NT2/D1 (cell line): ENCODE results near the gene FHOD3.

ENCODE experiments used
- DNase-seq: peaks from one replicate; pipeline ENCODE4 v3.0.0-alpha.2; 2011; ENCODE audit warnings: low read depth, low spot score
- H3K27me3 ChIP-seq: 2 replicates; pipeline ENCODE4 v1.6.0; 2011; ENCODE audit warnings: mild to moderate bottlenecking; ENCODE audit not compliant: insufficient read length, insufficient read depth
- H3K36me3 ChIP-seq: 2 replicates; pipeline ENCODE4 v1.6.1; 2011; ENCODE audit warnings: mild to moderate bottlenecking, low read length, mixed read lengths; ENCODE audit not compliant: insufficient read depth, insufficient read length
- H3K4me1 ChIP-seq: 2 replicates; pipeline ENCODE4 v1.5.1; 2011; ENCODE audit not compliant: insufficient read depth, insufficient read length
- H3K4me3 ChIP-seq: 2 replicates; pipeline ENCODE4 v1.5.1; 2011; ENCODE audit warnings: low read depth; ENCODE audit not compliant: insufficient read length
- H3K9ac ChIP-seq: 2 replicates; pipeline ENCODE4 v1.6.0; 2011; ENCODE audit warnings: low read depth; ENCODE audit not compliant: insufficient read length
- H3K9me3 ChIP-seq: 2 replicates; pipeline ENCODE4 v1.5.1; 2011; ENCODE audit warnings: mild to moderate bottlenecking, low read length; ENCODE audit not compliant: insufficient read depth
- SUZ12 ChIP-seq: IDR thresholded peaks from 2 replicates; pipeline ENCODE4 v1.6.1; 2011; ENCODE audit not compliant: insufficient read length, insufficient read depth; ENCODE audit errors: extremely low read depth
- YY1 ChIP-seq: IDR thresholded peaks from 2 replicates; pipeline ENCODE4 v1.6.1; 2011; ENCODE audit not compliant: insufficient read length, insufficient read depth
- ZNF274 ChIP-seq: IDR thresholded peaks from 2 replicates; pipeline ENCODE4 v1.6.1; 2011; ENCODE audit warnings: mild to moderate bottlenecking, low read depth, low read length

The FHOD3 gene

DNA sequence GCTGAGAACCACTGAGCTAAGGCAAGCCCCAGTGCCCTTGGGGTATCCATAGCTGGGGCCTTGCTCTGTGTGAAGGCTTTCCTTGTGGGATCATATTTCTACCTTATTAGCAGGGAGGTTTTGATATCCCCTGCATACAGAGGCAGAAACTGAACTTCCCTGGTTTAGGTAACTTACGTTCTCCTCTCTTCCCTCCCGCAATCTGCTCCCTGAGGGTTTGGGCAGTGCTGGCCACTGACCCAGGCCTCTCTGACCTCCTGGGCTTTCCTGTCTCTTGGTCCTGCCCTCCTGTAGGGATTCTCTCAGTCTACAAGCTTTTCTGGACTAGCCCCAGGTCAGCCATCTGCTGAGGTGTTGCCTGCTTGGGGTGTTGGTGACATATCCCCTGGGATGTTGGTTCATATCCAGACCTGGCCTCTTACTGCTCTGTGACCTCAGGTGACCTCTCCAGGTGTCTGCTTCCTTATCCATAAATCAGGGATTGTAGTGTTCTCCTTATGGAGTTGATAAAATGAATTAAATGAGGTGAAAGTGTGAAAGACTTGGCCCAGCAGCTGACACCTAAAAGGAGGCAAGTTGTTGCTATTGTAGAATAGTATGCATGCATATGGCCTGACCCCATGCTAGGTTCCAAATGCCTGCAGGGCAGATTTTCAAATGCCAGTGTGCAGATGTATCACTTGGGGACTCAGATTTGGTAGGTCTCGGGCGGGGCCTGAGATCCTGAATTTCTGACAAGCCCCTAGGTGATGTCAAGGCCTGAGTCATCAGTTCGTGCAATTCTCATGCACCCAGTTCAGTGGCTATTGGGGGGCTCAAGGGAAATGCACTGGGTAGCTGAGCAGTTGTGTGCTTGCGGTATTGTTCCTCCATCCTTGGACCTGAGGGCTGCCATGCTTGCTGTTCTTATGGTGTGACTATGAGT lies 106.6 kb downstream of the FHOD3 start:
- Histone ChIP-seq H3K9me3 (no peaks in the 10 kb centered on the region), H3K4me1 (no peaks in the 10 kb centered on the region), H3K27me3 (no peaks in the 10 kb centered on the region), H3K9ac (no peak overlapping the region), H3K4me3 (no peak overlapping the region), H3K36me3 (no peaks in the 10 kb centered on the region)
- TF ChIP-seq SUZ12 = no peak
- no peak for TF ChIP-seq YY1
- no peak for TF ChIP-seq ZNF274
- no peak for DNase-seq

DNA sequence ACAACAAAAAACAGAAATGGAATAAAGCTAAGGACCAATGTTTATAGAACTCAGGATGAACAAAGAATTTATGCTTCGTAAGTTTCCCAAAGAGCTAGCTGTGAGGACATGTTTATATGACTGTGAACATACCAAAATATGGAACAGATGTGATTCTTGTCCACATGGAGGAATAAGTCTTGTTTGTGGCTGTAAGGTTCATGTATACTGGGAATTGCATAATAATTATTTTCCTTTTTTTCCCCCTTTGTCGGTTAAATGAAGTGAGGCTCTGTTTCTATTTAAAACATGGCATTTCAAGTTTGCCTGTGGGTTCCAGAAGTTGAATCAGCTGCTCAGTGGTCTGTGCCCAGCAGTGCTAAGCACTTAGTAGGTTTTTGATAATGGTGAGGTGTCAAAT lies 108.1 kb downstream of the FHOD3 start:
- Histone ChIP-seq H3K9me3 (no peaks in the 10 kb centered on the region), H3K9ac (no peak overlapping the region), H3K27me3 (no peaks in the 10 kb centered on the region), H3K4me3 (no peak overlapping the region), H3K36me3 (no peaks in the 10 kb centered on the region), H3K4me1 (no peaks in the 10 kb centered on the region)
- TF ChIP-seq ZNF274 (no peak), SUZ12 (no peak), YY1 (no peak)
- DNase-seq = no peak

DNA sequence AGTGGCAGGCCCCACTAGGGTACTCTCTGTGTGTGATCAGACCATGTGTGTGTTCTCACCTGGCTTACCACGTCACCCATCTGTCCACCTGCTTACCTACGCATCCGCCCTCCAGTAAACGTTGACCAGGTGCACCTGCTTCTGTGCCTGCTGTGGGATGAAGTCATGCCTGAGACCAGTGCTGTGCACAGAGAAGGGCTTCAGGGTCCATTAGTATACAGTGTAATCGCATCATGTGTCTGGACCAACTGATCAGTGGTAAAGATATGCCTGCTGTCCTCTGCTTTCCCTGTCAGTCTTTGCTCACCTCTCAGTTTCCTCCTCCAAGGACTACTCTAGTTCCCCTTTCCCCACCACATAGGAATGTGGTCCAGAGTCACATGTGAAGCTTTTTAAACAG lies 109.3 kb downstream of the FHOD3 start:
- Histone ChIP-seq H3K36me3 (no peaks in the 10 kb centered on the region), H3K4me1 (no peaks in the 10 kb centered on the region), H3K9ac (no peak overlapping the region), H3K9me3 (no peaks in the 10 kb centered on the region), H3K4me3 (no peak overlapping the region), H3K27me3 (no peaks in the 10 kb centered on the region)
- DNase-seq = no peak
- no peak for TF ChIP-seq YY1
- TF ChIP-seq SUZ12 = no peak
- no peak for TF ChIP-seq ZNF274

DNA sequence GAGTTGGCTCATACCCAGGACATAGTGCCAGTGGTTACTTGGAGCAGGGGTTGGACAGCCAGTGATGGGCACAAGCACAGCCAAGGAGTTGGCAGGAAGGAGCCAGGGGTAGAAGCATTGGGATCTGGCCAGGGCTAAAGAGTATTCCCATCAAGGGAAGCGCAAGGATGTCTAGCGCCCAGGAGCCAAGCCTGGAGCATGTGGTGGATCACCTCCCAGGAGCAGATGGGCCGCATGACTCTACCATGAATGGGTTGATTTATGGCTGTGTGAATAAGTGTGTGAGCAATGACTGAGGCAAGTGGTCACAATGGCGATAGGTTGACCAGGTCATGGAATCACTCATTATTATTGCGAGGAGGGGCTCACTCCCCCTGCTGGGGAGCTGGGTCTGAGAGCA lies 111.1 kb downstream of the FHOD3 start:
- no peak overlapping the region for H3K9ac ChIP-seq

DNA sequence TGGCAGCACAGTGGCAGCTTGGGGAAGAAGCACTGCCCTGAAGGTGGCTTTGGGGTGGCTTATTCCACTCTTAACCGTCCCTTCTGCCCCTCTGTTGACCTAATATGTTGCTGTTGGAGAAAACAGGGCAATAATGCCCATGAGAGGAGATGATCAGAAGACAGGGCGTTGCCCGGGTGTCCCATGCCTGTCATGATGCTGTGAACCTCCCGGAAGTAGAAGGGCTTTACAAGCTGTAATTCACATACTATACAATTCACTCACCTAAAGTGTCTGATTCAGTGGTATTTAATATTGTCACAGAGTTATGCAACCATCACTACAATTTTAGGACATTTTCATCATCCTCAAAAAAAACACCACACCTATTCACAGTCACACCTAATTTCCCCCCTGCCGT lies 112.3 kb downstream of the FHOD3 start:
- no peaks in the 10 kb centered on the region for H3K27me3 ChIP-seq
- DNase-seq = no peak
- H3K36me3 ChIP-seq = no peaks in the 10 kb centered on the region
- H3K4me1 ChIP-seq = no peaks in the 10 kb centered on the region
- H3K9me3 ChIP-seq = no peaks in the 10 kb centered on the region
- H3K9ac ChIP-seq = no peak overlapping the region
- TF ChIP-seq ZNF274 = no peak
- no peak for TF ChIP-seq SUZ12
- TF ChIP-seq YY1 = no peak
- no peak overlapping the region for H3K4me3 ChIP-seq

More for the DNA sequence above, 111.1 kb downstream of the FHOD3 start:
- Histone ChIP-seq H3K27me3 (no peaks in the 10 kb centered on the region), H3K4me1 (no peaks in the 10 kb centered on the region), H3K9me3 (no peaks in the 10 kb centered on the region), H3K36me3 (no peaks in the 10 kb centered on the region), H3K4me3 (no peak overlapping the region)
- no peak for TF ChIP-seq ZNF274
- DNase-seq = no peak

DNA sequence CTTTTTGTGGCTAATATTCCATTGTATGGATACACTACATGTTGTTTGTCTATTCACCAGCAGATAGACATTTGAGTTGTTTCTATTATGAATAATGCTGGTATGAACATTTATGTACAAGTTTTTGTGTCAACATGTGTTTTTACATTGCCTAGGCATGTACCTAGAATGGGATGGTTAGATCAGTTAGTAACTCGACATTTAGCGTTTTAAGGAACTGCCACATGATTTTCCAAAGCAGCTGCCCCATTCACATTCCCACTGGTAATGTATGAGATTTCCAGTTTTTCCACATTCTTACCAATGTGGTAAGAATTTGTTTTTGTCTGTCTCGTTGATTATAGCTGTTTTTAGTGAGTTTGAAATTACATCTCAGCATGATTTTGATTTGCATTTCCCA lies 112.8 kb downstream of the FHOD3 start:
- TF ChIP-seq YY1 (no peak), SUZ12 (no peak), ZNF274 (no peak)
- DNase-seq = no peak
- H3K4me3 ChIP-seq = no peak overlapping the region
- no peaks in the 10 kb centered on the region for H3K27me3 ChIP-seq
- no peak overlapping the region for H3K9ac ChIP-seq
- no peaks in the 10 kb centered on the region for H3K9me3 ChIP-seq
- H3K36me3 ChIP-seq = no peaks in the 10 kb centered on the region
- no peaks in the 10 kb centered on the region for H3K4me1 ChIP-seq

DNA sequence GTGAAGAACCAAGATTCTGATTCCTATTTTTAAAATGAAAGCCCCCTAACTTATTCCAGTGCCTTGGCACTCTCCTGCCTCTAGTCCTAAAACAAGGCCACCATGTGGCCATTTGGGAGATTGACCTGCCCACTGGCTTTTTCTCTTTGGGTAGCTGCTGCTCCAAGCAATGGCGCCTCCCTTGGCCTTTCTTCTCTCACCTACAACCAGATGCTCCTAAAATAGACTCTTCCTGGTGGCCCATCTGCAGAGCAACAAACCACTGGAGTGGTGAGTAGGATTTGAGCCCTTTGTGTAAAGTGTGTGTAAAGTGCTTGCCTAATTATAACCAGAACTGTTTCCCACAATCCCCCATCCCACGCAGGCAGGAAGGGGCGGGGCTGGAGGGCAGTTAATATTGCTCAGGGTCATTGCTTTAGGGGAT lies 114.2 kb downstream of the FHOD3 start:
- H3K9ac ChIP-seq = no peak overlapping the region
- no peak for TF ChIP-seq SUZ12
- TF ChIP-seq ZNF274 = no peak
- no peak for TF ChIP-seq YY1
- H3K4me3 ChIP-seq = no peak overlapping the region
- no peaks in the 10 kb centered on the region for H3K9me3 ChIP-seq
- peak; percentile 35 for DNase-seq
- H3K27me3 ChIP-seq = no peaks in the 10 kb centered on the region
- H3K4me1 ChIP-seq = peaks cover 3% of the 10 kb centered on the region
- H3K36me3 ChIP-seq = no peaks in the 10 kb centered on the region

DNA sequence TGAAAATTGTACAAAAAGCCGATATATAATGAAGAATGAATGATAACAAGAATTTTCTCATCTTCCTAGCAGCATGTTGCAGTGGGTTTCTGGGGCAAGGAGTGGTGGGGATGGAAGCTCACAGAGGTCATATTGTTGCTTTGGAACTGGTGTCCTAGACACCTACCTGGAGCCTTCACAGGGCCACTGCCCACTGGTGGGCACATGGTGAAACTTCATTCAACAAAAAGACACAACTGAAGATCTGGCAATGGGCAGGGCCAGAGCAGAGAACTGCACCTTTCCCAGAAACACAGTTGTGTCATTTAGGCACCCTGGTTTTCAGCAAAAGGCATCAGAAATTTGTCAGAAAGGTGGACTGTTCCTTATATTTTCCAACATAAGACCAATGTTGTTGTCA lies 115.3 kb downstream of the FHOD3 start:
- no peak overlapping the region for H3K9ac ChIP-seq
- no peak for DNase-seq
- H3K27me3 ChIP-seq = no peaks in the 10 kb centered on the region
- no peak overlapping the region for H3K4me3 ChIP-seq
- no peaks in the 10 kb centered on the region for H3K9me3 ChIP-seq
- no peaks in the 10 kb centered on the region for H3K36me3 ChIP-seq
- H3K4me1 ChIP-seq = peaks cover 3% of the 10 kb centered on the region
- TF ChIP-seq ZNF274 (no peak), YY1 (no peak), SUZ12 (no peak)
